8988T (cell line): ENCODE data around the gene RAC2.
"Not testable (repeated sequence)": the region's sequence is repeated elsewhere in the genome, so short reads cannot be mapped to it uniquely, and the experiment has no call there.

Source experiments
- DNase-seq: peaks from one replicate; pipeline ENCODE4 v3.0.0; 2011

The RAC2 gene

DNA sequence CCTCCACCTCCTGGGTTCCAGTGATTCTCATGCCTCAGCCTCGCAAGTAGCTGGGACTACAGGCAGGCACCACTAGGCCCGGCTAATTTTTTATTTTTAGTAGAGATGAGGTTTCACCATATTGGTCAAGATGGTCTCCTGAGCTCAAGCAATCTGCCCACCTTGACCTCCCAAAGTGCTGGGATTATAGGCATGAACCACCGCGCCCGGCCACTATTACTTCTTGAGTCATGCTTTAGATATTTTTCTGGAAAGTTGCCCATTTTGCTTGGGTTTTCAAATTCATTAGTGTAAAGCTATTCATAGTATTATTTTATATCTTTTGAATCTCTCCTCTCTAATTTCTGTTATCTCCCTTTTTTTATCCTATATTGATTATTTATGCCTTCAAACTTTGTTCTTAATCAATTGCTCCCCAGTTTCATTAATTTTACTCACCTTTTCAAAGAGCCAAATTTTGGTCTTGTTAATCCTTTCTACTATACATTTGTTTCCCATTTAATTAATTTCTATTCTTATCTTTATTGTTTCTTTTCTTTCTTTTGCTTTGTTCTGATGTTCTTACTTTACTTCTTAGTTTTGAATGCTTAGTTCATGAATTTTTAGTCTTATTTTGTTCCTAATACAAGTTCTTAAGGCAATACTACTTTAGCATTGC is 10.3 kb upstream of the RAC2 start:
- DNase-seq = no peak

DNA sequence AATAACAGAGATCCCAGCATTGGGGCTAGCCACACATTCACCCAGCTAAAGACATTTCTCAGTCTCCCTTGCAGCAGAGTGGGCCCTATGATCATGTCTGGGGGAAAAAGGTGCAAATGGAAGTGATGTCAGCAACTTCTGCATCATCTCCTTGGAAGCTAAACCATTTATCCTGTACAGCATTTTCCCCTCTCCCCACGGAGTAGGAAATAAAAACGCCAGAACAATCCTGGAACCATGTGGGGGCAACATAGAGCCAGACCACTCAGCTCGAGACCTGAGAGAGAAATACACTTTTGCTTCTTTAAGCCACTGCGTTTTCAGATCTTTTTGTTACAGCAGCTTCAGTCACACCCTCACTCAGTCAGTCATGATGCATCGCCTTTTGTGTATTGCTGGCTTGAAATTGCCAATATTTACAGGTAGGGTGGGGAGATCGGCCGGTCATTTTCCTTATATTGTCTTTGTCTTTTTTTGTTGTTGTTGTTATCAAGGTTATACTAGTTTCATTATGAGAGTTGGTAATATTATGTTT is 9.1 kb upstream of the RAC2 start:
- DNase-seq = no peak

DNA sequence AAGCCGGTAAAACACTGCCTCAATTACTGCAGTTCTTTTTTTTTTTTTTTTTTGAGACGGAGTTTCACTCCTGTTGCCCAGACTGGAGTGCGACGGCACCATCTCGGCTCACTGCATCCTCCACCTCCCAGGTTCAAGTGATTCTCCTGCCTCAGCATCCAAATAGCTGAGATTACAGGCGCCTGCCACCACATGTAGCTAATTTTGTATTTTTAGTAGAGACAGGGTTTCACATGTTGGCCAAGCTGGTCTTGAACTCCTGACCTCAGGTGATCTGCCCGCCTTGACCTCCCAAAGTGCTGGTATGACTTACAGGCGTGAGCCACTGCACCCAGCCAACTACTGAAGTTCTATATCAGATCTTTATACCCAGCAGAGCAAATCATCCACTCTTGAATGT is 7.8 kb upstream of the RAC2 start:
- not testable (repeated sequence) for DNase-seq

DNA sequence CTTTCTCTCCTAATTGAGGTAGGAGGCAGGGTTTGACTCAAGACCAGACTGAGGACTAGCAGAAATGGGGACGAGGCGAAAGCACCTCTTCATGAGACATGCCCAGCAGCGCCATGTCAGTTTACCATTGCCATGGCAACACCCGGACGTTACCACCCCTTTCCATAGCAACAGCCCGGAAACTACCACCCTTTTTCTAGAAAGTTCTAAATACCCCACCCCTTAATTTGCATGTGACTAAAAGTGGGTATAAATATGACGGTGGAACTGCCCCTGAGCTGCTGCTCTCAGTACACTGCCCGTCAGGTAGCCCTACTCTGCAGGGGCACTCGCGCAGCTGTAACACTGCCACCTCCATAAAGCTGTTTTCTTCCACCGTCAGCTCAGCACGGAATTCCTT is 5.9 kb upstream of the RAC2 start:
- no peak for DNase-seq

DNA sequence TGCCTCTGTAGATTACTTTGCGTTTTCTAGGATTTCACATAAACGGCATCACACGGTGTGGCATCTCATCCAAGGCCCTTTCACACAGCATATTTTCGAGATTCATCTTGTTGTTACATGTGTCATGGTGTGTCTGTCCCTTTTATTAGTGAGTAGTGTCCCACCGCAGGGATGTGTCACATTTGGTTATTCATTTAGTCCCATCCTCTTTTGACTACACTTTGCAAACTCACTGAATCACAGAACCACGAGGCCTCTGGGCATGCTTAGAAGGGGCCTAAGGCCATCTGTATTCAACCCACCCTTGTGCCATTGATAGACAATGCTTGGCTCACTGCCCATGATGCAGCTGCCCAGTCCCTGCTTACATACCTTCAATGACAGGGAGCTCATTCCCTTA is 4.2 kb upstream of the RAC2 start:
- DNase-seq = no peak

DNA sequence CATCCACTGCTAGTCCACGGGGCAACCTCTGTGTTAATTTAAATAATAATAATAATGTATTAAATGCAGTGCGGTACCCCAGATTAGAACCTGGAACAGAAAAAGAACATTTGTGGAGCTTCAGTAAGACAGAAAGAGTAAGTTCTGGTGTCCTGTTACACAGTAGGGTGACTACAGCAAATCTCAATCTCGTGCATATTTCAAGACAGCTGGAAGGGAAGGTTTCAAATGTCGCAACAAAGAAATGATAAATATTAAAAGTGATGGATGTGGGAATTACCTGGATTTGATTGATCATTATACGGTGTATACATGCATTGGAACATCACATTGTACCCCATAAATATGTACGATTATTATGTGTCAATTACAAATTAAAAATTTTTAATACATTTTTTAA is 1.7 kb upstream of the RAC2 start:
- DNase-seq = no peak

DNA sequence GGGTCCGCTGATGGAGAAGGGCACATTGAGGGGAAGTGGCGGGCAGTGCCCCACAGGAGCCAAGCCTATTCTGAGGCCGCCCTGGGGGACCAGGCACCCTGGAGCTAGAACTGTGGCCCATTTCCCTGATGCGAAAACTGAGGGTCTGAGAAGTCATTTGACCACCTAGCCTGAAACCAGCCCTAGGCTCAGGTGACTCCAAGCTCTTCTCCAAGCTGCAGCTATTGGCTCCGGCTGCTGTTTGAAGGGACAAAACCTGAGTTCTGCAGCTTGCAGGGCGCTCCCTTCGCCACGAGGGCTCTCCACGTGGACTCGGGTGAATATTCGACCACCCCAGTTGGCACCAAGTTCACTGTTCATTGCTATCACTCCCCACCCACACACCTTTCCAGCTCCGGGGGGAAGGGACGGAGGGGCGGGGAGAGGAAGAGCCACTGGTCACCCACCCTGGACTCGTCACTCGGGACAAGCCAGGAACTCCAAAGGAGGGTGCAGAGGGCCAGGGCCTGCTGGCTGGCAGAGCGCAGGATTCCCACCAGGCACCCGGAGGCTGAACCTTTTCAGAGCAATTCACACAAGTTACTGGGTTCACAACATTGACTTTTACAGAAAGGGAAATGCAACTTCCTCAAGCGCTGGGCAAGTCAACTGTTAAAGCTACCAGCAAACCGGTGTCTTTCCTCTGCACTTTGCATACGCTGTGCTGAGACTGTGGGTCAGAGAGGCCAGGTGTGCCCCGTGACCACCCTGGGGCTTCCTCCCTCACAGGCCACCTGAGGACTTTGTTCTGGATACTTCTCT is 1.1 kb upstream of the RAC2 start:
- DNase-seq = no peak

DNA sequence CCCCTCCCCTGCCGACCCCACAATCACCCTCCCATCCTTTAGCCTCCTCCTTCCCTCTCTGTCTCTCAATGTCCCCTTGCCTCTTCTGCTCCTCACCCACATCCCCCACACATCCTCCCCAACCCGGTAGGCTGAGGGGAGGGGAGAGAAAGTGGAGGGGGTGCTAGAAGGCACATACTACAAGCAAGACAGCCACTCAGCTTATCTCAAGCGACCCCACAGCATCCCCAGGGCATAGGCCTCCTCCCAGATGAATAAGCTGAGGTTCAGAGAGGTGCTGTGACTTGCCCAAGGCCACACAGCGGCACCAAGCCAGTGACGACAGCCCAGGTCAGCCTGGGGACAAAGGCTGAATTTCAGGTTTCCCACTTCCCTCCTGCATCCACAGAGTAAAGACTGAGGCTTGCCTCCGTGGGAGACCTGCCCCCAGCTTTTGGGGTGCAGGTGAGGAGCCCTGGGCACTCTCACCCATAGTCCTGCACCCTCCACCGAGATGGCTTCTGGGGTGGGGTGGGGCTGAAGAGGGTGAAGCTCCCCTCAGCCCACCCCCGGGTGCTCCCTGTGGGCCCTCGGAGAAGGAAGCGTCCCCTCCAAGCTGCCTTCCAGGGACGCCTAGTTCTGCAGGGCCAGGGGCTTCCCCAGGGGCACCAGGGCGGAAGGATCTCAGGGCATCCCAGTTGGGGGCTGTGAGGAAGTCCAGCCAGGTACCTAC is 511 bp downstream of the RAC2 start:
- DNase-seq = no peak

DNA sequence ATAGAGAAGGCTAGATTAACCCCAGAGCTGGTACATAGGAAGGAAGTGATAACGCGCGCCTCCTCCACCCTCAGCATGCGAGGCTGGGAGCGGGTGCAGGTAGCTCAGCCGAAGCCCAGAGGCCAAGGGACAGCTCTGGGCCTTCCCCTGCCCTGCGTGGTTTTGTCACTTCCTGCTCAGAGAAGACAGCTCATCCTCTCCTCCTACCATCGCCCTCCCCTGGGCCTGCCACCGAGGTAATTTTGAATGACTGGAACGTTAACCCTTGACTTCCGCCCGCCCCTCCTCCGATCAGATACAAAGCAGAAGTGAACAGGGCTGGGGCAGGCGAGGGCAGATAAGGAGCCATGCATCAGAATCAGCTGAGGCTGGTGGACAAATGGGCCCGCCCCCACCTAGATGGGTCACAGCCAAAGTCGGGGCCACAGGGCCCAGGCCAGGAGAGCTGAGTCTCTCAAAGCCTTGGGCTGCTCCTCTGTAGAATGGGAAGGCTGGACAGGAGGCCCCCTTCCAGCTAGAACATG is 1.6 kb downstream of the RAC2 start:
- DNase-seq = no peak

DNA sequence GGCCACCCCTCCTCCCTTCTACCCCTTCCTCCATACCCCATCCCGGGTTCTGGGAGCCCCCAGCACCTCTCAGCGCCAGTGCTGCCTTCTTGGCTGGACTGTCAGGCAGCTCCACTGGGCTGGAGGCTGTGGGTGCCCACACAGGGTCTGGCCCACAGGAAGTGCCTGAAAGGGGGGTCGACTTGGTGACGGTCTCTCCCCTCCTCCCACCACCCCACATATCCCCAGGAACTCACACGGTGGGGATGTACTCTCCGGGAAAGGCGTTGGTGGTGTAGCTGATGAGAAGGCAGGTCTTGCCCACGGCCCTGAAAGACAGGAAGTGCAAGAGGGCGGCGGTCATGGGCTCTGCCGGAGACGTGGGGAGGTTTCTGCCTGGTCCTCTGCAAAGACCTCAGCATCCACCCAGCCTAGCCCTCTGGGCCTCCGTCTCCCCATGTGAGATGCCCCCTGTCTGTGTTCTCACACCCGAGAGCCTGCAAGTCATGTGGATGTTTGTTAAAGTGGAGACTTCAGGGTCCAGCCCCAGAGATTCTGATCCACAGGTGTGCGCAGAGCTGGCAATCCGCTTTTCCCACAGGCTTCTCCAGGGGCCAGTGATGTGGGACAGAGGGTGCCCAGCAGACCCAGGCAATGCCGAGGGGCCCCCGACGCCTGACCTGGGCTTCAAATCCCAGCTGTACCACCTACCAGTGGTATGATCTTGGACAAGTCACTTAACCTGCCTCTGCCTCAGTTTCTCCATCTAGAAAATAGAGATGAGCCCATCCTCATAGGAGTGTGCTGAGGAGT is 2.5 kb downstream of the RAC2 start:
- DNase-seq = no peak

DNA sequence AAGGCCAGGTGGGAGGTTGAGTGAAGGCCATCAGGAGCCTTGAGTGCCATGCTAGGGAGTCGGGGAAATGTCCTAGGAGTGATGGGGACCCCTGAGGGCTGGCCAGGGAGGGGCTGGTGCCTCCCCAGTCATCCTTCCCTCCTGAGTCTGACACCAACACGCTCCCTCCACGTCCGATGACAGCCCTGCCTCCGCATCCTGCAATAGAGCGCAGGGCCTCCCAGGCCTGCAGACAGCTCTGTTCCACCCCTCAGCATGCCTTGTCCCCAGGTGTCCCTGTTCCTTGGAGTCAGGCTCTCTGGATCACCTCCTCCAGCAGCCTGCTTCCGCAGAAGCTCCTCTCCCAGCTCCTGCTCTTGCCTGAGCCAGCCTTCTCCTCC is 3.1 kb downstream of the RAC2 start:
- no peak for DNase-seq

DNA sequence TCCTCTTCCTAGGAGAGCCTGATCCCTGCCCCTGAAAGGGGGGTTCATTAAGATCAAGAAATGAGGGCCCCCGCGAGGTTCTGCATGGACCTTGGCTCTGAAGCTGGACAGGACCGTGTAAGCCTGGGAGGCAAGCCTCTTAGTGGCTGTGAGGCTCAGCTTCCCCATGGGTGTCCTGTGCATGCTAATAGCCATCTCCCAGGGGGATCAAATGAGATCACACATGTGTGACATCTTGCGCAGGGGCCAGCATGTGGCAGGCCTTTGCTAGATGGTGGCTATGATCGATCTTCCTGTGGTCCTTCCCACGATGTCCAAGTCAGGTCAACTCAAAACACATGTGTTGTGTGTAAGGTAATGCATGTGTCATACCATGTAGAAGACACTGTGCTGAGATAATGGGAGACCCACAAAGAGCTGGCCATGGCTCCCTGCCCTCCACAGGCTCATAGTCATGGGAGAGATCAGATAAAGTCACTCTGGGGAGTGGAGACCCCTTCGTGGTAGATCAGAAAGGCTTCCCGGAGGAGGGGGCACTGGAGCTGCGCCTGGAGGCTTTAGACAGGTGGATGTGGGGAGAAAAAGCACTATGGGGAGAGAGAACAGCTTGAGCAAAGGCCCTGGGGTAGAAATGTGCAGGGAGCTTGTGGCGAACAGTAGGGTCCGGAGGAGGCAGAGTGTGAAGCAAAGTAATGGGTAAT is 3.7 kb downstream of the RAC2 start:
- DNase-seq = no peak

DNA sequence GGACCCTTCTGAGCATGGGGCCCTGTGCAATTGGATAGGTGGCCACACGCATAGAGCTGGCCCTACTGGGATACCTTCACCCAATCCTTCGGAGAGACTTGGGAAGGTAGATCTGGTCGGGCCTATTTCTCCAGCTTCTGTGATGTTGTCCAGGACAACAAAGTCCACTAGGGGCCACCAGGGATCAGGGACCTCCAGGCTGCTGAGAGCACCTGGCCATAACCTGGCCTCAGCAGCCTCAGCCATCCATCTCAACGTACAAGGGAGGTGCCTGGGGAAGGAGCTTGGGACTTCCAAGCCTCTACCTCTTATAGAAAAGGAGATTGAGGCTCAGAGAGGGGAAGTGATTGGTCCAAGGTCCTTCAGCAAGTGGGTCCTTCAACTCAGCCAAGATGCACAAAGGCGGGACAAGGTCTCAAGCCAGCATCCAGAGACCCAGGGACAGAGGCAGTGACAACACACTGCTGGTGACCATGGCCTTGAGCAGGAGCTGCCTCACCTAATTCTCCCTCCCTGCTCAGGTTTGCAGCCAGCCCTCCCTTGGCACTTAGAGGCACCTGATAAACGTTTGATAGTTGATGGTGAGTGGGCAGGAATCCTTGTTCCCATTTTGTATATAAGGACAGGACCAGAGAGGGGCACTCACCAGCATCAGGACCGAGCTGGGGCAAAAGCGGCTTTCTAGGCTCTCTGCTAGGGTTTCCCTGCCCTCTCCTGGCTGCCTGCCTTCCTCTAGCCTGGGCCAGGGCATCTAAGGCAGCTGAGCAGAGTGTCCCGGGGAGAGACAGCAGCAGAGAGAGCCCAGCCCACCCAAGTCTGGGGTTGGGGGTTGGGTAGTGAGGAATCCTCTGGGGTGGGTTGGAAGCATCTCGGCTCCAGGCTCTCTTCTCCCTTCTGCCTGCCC is 4.5 kb downstream of the RAC2 start:
- DNase-seq = no peak

DNA sequence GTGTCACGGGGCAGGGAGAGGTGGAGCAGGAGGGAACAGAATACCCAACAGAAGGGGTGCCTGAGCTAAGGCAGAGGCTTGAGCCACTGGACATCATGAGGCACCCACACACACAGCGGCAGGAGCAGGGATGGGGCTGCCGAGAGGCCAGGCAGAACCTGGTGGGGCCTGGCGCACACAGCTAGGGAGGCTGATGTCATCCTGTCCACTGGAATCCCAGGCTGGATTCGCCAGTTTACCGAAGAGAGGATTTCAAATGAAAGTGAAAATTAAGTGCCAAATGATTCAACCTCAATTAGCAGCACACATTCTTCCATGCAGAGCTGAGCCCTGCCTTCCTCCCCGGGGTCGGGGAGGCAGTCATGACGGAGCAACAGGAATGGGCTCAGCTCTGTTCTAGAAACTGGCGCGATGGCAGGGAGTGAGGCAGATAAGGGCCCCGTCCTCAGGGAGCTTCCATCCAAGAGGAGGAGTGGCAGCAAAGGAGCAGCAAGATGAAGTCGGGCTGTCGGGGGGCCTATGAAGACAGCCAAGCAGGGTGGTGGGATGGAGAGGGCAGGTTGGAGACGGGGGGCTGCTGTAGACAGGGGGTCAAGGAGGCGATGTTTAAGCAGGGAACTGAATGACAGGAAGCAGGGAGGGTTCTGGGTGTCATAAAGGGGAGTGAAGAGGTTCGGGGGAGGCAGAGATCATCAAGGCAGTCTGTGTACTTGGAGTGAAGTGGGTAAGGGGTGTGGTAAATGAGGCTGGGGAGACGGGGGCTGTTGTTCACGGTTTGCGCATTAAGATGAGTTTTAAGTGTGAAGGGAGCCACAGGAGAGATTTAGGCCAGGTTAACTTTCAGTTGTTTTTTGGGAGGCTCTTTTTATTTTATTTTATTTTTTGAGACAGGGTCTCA is 6.4 kb downstream of the RAC2 start:
- DNase-seq = no peak

DNA sequence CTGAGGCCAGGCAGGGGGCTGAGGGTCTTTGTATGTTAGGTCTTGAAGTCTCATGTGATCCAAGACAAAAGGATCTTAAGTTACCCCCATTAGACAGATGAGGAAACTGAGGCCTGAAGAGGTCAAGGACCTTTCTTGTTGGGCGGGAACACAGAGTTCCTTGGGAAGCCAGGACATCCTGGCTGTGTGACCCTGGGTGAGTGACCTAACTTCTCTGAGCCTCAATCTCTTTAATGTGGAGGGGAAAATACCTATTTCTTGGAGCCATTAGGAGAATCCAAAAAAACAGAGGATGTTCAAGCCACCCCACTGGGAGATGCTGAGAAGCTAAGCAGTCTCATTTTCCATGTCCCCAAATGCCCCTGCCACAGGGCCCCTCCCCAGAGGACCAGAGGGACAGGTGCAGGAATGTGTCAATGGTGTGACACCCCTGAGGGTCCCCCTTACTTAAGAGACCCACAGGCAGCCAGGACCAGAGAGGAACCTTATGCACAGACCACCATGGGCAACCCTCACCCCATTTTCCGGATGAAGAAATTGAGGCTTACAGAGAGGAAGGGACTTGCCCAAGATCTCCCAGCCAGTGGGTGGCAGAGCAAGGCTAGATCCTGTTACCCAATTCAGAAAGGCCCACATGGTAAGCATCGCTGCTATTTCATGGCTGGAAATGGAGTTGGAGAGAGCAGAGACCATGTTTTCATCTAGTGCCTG is 8.0 kb downstream of the RAC2 start:
- DNase-seq = no peak

DNA sequence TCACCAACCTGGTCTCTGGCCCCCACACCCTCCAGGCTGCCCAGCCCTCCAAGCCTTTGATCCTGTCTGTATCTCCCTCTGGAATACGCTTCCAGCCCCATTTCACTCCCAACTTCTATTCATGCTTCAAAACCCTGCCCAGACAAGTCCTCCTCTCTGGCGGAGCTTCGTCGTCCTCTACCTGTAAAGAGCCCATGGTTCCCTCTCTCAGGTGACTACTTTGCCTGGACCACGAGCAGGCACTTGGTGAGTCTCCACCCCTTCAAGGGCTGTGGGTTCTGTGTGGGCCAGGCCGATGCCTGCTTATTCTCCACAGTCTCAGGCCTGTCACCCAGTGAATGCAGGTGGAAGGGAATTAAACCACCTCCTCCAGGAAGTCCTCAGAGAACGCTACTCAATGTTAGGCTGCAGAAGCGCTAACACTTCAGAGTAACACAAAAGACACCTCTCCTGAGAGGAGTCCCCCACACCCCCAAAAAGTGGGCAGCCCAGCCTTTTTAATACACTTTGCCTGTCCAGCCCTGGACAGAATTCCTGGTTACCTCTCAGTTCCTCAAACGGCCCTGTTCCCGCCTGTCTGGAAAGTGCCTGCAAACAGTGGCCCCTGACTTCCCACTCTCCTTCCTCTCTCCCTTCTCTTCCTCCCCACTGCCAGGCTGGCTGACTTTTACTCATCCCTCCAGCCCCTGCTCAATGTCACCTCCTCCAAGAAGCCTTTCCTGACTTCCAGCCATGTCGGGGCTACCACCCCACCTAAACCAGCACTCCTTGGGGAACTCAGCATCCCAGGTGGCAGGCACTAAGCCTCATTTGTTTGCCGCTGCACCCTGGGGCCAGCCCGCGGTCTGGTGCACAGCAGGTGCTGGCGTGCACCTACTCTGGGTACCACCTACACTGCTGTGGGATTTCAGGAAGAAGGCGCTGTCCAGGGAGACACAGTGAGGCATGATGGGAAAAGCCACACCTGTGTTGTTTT is 9.0 kb downstream of the RAC2 start:
- no peak for DNase-seq

DNA sequence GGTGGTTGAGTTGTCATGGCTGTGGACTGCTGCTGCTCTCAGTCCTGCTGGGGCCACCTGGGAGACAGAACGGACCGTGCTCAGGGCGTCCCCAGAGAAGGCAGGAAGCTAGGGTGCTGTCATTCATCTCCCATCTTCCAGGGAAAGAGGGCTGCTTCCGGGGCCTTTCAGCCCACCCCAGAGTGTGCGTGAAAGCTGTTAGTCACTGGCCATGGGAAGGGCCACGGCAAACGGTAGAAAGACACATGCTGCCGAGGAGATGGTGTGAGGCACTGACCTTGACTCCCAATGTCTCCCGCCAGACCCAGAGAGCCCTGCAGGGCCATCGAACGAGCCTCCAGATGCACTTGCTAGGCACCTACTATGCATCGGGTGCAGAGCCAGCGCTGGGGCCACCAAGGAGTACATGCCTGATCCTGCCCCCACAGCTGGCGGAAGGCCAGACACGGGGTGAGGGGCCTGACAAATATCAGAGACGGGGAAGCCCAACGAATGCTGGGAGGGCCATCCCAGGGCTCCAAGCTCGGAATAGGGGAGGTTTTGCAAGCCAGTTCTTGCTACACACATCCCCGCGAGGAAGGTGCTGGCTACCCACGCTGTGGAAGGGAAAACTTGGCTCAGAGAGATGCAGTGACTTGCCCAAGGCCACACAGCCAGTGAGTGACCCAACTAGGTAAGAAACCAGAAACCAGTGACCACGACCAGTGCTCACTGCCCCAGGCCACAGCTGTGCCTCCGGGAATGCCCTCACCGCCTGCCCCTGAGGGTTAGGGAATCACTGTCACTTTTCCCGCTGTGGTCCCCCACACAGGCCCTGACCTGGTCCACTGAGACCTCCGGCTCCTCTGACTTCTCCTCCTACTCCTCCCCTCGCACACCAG is 10.1 kb downstream of the RAC2 start:
- DNase-seq = no peak
